Measurements from ENCODE around the gene MMP13.
"Not testable (repeated sequence)": the region's sequence is repeated elsewhere in the genome, so short reads cannot be mapped to it uniquely, and the experiment has no call there.

MMP13 gene

DNA sequence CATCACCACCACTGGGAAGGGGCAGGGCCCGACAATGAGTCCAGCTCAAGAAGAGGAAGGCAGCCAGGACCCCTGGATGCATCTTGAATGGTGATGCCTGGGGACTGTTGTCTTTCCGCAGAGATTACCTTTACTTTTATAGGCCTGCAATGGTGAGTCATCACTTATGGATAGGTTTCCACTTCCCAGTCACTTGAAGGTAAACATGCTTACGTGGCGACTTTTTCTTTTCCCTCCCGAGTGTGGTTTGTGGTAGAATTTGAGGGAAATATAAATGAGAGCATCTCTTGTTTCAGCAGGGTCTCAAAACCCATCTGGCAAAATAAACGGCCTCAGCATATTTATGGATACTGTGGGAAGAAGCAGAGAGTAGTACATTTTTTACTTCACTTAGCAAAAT, at the start of gene MMP13:
Gene MMP13, minus strand, starts transcription at position 109 of the 400 bp plus-strand sequence. Its CDS starts 27 bp downstream, at position 82.
- DNase-seq, result no peak

GRCh38 chr11:103004234-103004633, 48.7 kb upstream of the MMP13 start:
- not testable (repeated sequence) for DNase-seq

DNA sequence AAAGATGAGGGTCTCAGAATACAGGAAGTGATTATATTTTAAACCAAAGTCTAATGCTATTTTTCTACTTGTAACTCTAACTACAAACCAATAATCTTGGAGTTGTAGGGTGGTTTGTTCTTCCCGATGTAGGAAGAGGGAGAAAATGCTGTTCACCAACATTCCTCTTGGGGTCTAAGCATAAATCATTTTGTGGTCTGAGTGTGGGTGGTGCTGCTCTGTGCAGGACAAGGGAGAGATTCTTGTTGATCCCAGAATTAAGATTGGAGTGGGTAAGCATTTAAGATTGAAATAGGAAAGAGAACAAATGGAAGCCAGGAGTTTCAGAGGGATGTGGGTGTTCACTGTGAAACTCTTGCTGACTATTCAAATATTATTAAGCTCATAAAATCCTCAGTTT, 38.6 kb upstream of the MMP13 start:
- DNase-seq, result no peak

- DNase-seq, result no peak
Measured at GRCh38 chr11:102991776-102992175, 36.2 kb upstream of the MMP13 start.

DNA sequence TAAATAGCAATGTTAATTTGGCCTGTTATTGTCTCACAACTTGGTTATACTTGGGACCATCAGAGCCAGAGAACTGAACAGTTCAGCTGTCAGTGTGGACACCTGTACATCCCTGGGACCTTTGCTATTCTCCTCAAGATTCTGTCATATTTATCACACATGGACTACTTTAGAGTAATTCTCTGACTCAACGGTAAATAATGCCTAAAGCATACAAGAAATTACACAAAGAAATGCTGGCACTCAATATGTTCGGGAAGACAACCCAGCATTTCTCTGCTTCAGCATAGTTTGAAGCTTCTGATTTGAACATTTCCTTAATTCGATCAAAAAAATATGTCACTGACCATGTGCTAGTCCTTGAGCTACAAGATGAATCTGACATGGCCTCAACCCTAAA, 34.6 kb upstream of the MMP13 start:
- DNase-seq, result no peak

- DNase-seq, result no peak
Measured at GRCh38 chr11:102989379-102990047, 34.0 kb upstream of the MMP13 start.

GRCh38 chr11:102986815-102987214, 31.3 kb upstream of the MMP13 start:
- no peak for DNase-seq

- DNase-seq, result no peak
Measured at GRCh38 chr11:102985850-102986249, 30.3 kb upstream of the MMP13 start.

- DNase-seq, result no peak
Measured at GRCh38 chr11:102983486-102983885, 28.0 kb upstream of the MMP13 start.

GRCh38 chr11:102981324-102981910, 25.9 kb upstream of the MMP13 start:
- DNase-seq, result no peak

GRCh38 chr11:102974552-102975280, 19.2 kb upstream of the MMP13 start:
- DNase-seq, result no peak

GRCh38 chr11:102973698-102974097, 18.2 kb upstream of the MMP13 start:
- not testable (repeated sequence) for DNase-seq

- DNase-seq, result no peak
Measured at GRCh38 chr11:102972853-102973252, 17.3 kb upstream of the MMP13 start.

GRCh38 chr11:102971766-102972165, 16.2 kb upstream of the MMP13 start:
- no peak for DNase-seq

DNA sequence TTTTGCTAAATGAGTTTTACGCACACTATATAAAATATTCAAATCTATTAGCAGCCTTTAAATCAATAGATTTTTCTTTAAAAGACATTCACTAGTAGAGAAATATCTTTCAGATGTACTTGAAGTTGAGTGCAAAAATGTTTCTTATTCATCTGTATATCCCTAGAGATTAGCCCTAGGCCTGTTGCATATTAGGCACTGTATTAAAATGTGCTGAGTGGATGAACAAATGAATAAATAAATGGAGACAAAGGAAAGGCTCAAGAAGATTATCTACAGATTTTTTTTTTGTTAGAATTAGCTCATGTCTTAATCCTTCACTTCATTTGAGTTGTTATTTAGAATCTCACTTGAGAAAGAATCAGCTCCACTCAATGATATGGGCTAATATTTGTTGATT, 12.0 kb upstream of the MMP13 start:
- no peak for DNase-seq

GRCh38 chr11:102966011-102966410, 10.5 kb upstream of the MMP13 start:
- no peak for DNase-seq

- no peak for DNase-seq
Measured at GRCh38 chr11:102964867-102965266, 9.3 kb upstream of the MMP13 start.

DNA sequence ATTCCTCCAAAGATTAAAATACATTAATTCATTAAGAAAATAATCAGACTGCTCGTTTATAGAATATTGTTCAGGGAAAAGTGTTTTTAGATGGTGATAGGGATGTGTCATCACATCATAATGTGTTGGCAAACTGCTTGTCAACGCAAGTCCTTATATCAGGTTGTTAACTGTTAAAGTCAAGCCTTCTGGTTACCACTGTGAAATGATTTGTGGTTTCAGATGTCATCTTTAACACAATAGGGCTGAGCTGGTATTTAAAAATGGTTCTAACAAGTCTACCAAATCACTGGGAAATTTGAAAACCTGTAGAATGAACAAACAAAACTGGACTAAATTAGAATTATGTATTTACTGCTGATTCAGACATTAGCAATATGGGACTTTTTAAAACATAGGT, 2.4 kb upstream of the MMP13 start:
- DNase-seq, result no peak

DNA sequence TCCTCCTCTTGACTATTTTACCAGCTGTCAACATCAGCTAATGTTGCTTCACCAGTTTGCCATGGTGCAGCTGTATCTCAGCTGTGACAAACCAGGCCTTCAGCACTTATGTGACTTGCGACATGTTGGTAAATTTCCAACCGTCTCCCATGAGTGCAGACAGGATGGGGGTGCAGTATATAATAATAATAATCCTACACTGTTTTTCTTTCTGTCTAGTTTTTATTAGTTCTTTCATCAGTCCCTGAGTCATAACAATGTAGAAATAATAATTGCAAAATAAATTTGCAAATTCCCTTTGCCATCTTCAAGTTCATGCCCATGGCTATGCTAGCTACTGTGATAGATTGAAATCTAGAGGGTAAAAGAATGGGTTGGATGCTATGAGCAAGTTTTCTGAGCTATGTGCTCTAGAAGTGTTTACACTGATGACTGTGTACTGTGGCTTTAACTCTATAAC, 4.9 kb downstream of the MMP13 start:
- DNase-seq, result no peak

GRCh38 chr11:102946237-102946636, 9.3 kb downstream of the MMP13 start:
- no peak for DNase-seq

GRCh38 chr11:102940714-102941588, 14.6 kb downstream of the MMP13 start:
- DNase-seq, result no peak

DNA sequence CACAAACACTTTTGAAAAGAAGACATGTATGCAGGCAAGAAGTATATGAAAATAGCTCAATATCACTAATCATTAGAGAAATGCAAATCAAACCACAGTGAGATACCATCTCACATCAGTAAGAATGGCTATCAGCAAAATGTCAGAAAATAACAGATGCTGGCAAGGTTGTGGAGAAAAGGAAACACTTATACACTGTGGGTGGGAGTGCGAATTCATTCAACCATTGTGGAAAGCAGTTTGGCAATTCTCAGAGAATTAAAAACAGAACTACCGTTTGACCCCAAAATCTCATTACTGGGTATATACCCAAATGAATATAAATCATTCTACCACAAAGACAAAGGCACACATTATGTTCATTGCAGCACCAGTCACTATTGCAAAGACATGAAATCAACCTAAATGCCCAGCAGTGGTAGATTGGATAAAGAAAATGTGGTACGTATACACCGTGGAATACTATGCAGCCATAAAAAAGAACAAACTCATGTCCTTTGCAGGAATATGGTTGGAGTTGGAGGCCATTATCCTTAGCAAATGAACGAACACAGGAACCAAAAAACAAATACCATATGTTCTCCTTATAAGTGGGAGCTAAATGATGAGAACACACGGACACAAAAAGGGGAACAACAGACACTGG, 18.5 kb downstream of the MMP13 start:
- no peak for DNase-seq

DNA sequence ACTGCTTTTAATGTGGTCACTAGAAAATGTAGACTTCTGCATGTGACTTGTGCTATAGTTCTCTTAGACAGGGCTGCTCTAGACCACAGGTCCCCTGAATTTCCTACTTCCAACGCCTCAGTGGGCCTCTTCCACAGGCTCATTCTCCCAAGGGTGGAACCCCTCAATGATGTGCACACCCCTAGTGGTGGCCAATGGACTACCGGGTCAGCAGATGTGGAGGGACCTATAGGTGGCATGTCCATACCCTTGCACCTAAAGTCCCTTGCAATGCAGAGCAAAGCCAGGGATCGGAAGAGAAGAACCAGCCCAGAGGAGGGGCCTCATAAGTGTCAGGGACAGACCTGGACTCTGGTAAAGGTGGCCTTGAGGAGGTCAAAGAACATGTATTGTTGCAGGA, 20.0 kb downstream of the MMP13 start:
- no peak for DNase-seq

Data from GOT3 (cell line).